ENCODE results near the gene CDH7. TPM values are rescaled to one million over a fixed set of nuclear protein-coding genes. Genes with fewer than 3 reads are reported as not detected.

Gene CDH7
- total RNA-seq, 2 donors from 2014 or later, result 0.18 to 0.57 TPM

GRCh38 chr18:65827444-65827843 lies 76.6 kb downstream of the CDH7 start:
- no peaks in the 10 kb centered on the region for H3K36me3 Mint-ChIP-seq (ENCODE audit: low read depth)
- no peak overlapping the region for H3K27ac ChIP-seq (ENCODE audit: low read depth, low read length)
- H3K27ac Mint-ChIP-seq, result no peak overlapping the region
- H3K4me3 Mint-ChIP-seq, result no peak overlapping the region
- H3K9me3 ChIP-seq (ENCODE audit: control insufficient read depth, low read length), result no peaks in the 10 kb centered on the region
- no peak overlapping the region for H3K9ac ChIP-seq (ENCODE audit: extremely low read depth, low read length, poor library complexity, severe bottlenecking)
- H3K4me1 Mint-ChIP-seq, result no peaks in the 10 kb centered on the region
- no peak overlapping the region for H3K4me3 ChIP-seq (ENCODE audit: low read length)
- no peak for TF ChIP-seq CTCF (conservative IDR thresholded peaks at IDR 0.05)
- H3K9me3 Mint-ChIP-seq, result no peaks in the 10 kb centered on the region
- 100% methylated on average over 1 of the region's 1 CpG; no CpG with 5 or more reads in 1 of the 2 experiments for WGBS, 2 experiments (ENCODE audit: insufficient coverage in 1 of 2, insufficient read length in 1 of 2)
- H3K36me3 ChIP-seq (ENCODE audit: control insufficient read depth, insufficient read depth, low read length), result no peaks in the 10 kb centered on the region
- no peaks in the 10 kb centered on the region for H3K27me3 Mint-ChIP-seq (ENCODE audit: insufficient read depth)
- H3K4me1 ChIP-seq (ENCODE audit: control insufficient read depth, insufficient read depth, low read length), result no peaks in the 10 kb centered on the region
- no peak for DNase-seq
- H3K27me3 ChIP-seq (ENCODE audit: control insufficient read depth, insufficient read depth, low read length, poor library complexity, severe bottlenecking), result no peaks in the 10 kb centered on the region

DNA sequence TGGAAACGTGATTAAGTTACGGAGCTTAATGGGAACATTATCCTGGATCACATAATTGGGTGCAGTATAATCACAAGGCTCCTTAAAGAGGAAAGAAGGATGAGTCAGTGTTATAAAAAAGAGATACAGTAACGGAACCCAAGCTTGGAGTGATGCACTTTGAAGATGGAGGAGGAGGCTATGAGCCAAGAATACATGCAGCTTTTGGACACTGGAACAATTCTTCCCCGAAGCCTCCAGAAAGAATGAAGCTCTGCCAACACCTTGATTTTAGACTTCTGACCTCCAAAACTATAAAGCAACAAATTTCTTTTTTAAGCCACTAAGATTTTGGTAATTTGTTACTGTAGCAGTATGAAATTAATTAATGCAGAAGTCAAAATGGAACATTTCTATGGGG lies 85.1 kb downstream of the CDH7 start:
- Histone ChIP-seq H3K36me3 (ENCODE audit: control insufficient read depth, insufficient read depth, low read length) (no peaks in the 10 kb centered on the region), H3K27me3 (ENCODE audit: control insufficient read depth, insufficient read depth, low read length, poor library complexity, severe bottlenecking) (no peaks in the 10 kb centered on the region), H3K4me1 (ENCODE audit: control insufficient read depth, insufficient read depth, low read length) (no peaks in the 10 kb centered on the region), H3K27ac (ENCODE audit: low read depth, low read length) (no peak overlapping the region), H3K9ac (ENCODE audit: extremely low read depth, low read length, poor library complexity, severe bottlenecking) (no peak overlapping the region), H3K4me3 (ENCODE audit: low read length) (no peak overlapping the region), H3K9me3 (ENCODE audit: control insufficient read depth, low read length) (peaks cover 7% of the 10 kb centered on the region)
- H3K36me3 Mint-ChIP-seq (ENCODE audit: low read depth), result no peaks in the 10 kb centered on the region
- 91 to 100% methylated on average over 3 to 4 of the region's 4 CpGs for WGBS, 2 experiments (ENCODE audit: insufficient coverage in 1 of 2, insufficient read length in 1 of 2)
- no peak overlapping the region for H3K27ac Mint-ChIP-seq
- DNase-seq, result no peak
- no peaks in the 10 kb centered on the region for H3K4me1 Mint-ChIP-seq
- TF ChIP-seq CTCF (conservative IDR thresholded peaks at IDR 0.05), result no peak
- H3K27me3 Mint-ChIP-seq (ENCODE audit: insufficient read depth), result no peaks in the 10 kb centered on the region
- no peak overlapping the region for H3K4me3 Mint-ChIP-seq
- peaks cover 2% of the 10 kb centered on the region for H3K9me3 Mint-ChIP-seq

DNA sequence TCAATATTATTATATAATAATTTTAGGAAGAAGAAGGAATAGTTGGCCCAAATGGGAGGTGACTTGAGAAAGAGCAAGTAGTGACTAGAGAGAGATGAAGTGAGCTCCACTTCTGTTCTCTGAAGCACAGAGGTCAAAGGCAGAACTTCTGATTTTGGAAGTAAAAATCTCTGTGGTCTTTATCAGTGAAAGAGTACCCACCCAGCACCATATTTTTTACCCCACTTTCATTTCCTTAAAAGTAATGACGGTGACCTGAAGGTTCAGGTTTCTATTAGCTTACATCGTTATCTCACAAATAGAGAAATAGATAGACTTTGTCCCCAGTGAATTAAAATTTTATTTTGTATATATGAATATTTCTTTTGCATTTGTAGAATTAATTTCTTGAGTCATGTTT lies 95.3 kb downstream of the CDH7 start:
- H3K27ac Mint-ChIP-seq, result no peak overlapping the region
- H3K9ac ChIP-seq (ENCODE audit: extremely low read depth, low read length, poor library complexity, severe bottlenecking), result no peak overlapping the region
- H3K36me3 Mint-ChIP-seq (ENCODE audit: low read depth), result no peaks in the 10 kb centered on the region
- no peaks in the 10 kb centered on the region for H3K9me3 Mint-ChIP-seq
- no peaks in the 10 kb centered on the region for H3K36me3 ChIP-seq (ENCODE audit: control insufficient read depth, insufficient read depth, low read length)
- no peaks in the 10 kb centered on the region for H3K9me3 ChIP-seq (ENCODE audit: control insufficient read depth, low read length)
- no peaks in the 10 kb centered on the region for H3K4me1 ChIP-seq (ENCODE audit: control insufficient read depth, insufficient read depth, low read length)
- H3K27me3 Mint-ChIP-seq (ENCODE audit: insufficient read depth), result no peaks in the 10 kb centered on the region
- whole genome bisulfite sequencing, 2 experiments (ENCODE audit: insufficient coverage in 1 of 2, insufficient read length in 1 of 2), result 86 to 97% methylated on average over 1 to 2 of the region's 2 CpGs
- peaks cover 1% of the 10 kb centered on the region for H3K4me1 Mint-ChIP-seq
- no peaks in the 10 kb centered on the region for H3K27me3 ChIP-seq (ENCODE audit: control insufficient read depth, insufficient read depth, low read length, poor library complexity, severe bottlenecking)
- TF ChIP-seq CTCF (conservative IDR thresholded peaks at IDR 0.05), result no peak
- no peak overlapping the region for H3K4me3 Mint-ChIP-seq
- no peak overlapping the region for H3K27ac ChIP-seq (ENCODE audit: low read depth, low read length)
- DNase-seq, result no peak
- no peak overlapping the region for H3K4me3 ChIP-seq (ENCODE audit: low read length)

Data from endodermal cell (in vitro differentiated cells).